Measurements from ENCODE around the gene GUCY1B1. TPM values are rescaled to one million over a fixed set of nuclear protein-coding genes. Genes with fewer than 3 reads are reported as not detected.

GUCY1B1 gene
- total RNA-seq, 1 donor from 2014 or later: 12.6 TPM

DNA sequence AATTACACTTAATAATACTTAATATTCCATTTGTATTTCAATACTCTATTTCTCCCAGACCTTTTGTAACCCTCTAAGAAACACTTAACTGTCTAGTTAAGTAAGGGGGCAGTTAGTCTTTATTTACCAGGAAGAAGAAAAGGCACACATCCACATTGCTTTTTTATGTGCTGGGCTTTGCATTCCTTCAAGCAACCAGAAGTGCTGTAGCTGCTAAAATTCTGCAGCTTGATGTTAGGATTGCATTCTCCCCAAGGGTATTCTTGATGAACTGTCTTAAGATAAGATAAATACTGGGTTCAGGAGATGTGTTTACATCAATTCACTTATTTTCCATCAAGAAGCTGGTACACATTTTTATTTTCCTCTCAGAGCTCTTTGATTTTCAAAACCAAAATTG lies 83.3 kb downstream of the GUCY1B1 start:
- Histone ChIP-seq H3K36me3 (no peaks in the 10 kb centered on the region), H3K9me3 (replicated peaks) (peaks cover under 1% of the 10 kb centered on the region), H3K27me3 (ENCODE audit: low read depth) (no peaks in the 10 kb centered on the region), H3K4me1 (no peaks in the 10 kb centered on the region), H3K27ac (replicated peaks) (no peak overlapping the region), H3K4me3 (no peak overlapping the region)
- intact Hi-C loops (cut with micrococcal nuclease): no loop called here
- no peak for DNase-seq
- TF ChIP-seq, protein P1, sequence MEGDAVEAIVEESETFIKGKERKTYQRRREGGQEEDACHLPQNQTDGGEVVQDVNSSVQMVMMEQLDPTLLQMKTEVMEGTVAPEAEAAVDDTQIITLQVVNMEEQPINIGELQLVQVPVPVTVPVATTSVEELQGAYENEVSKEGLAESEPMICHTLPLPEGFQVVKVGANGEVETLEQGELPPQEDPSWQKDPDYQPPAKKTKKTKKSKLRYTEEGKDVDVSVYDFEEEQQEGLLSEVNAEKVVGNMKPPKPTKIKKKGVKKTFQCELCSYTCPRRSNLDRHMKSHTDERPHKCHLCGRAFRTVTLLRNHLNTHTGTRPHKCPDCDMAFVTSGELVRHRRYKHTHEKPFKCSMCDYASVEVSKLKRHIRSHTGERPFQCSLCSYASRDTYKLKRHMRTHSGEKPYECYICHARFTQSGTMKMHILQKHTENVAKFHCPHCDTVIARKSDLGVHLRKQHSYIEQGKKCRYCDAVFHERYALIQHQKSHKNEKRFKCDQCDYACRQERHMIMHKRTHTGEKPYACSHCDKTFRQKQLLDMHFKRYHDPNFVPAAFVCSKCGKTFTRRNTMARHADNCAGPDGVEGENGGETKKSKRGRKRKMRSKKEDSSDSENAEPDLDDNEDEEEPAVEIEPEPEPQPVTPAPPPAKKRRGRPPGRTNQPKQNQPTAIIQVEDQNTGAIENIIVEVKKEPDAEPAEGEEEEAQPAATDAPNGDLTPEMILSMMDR (IDR thresholded peaks at IDR 0.05; ENCODE audit: borderline replicate concordance): no peak

DNA sequence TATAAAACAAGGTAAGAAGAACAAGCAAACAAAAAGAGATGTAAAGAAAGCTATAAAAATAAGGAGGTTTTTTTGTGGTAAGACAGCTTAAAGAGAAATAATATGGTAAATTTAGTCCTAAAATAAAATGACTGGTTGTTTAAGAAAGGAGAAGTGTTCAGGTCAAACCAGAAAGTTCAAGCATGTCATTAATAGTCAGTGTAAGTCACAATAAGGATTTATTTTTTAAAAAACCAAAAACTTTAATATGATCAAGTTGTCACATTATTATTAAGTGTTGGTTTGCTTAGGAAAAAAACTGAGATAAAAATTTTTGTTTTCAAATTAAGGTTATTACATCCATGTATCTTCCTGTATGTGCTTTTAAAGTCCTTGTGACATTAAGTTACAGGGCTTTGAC lies 88.1 kb downstream of the GUCY1B1 start:
- Histone ChIP-seq H3K4me3 (no peak overlapping the region), H3K36me3 (no peaks in the 10 kb centered on the region), H3K27me3 (ENCODE audit: low read depth) (no peaks in the 10 kb centered on the region), H3K27ac (replicated peaks) (no peak overlapping the region), H3K9me3 (replicated peaks) (peaks cover 19% of the 10 kb centered on the region), H3K4me1 (no peaks in the 10 kb centered on the region)
- intact Hi-C loops (cut with micrococcal nuclease): no loop called here
- DNase-seq: no peak
- TF ChIP-seq, protein P1 (IDR thresholded peaks at IDR 0.05; ENCODE audit: borderline replicate concordance): no peak

DNA sequence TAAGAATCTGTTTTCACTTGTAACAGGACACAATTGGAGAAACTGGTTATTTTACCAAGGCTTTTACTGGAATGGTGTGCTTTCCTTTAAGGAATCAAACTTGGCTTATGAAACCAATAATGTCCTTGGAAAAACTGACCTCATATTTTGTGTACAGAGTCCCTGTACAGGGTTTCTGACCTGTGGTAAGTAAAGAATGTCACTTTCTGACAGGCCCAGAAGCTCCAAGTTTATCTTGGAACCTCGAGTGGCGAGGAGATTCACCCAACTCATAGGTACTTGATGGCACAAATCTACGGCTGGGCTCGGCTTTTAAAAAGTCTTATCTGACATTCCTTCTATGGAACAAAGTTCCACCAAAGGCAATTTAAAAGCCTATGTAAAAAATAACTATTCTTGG lies 90.2 kb downstream of the GUCY1B1 start:
- Histone ChIP-seq H3K4me1 (no peaks in the 10 kb centered on the region), H3K27ac (replicated peaks) (no peak overlapping the region), H3K27me3 (ENCODE audit: low read depth) (no peaks in the 10 kb centered on the region), H3K36me3 (no peaks in the 10 kb centered on the region), H3K4me3 (no peak overlapping the region), H3K9me3 (replicated peaks) (peaks cover 19% of the 10 kb centered on the region)
- no peak for DNase-seq
- intact Hi-C loops (cut with micrococcal nuclease): no loop called here
- TF ChIP-seq, protein P1 (IDR thresholded peaks at IDR 0.05; ENCODE audit: borderline replicate concordance): no peak

DNA sequence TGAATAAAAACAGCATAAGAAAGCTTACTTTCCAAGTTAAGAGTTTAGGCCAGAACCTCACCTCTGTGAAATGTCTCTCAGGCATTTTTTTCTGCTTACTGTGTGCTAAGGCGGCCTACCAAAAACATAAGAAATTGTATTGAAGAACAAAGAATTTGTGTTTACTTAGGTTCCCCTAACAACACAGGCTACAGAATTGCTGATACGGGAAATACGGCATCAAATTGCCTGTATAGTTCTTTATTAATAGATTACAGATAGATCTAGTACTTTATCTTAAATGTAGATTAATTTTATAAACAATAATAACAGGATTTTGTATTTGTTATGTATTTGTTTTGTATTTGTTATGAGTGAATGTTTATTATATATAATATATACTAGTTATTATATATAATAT lies 94.4 kb downstream of the GUCY1B1 start:
- Histone ChIP-seq H3K27me3 (ENCODE audit: low read depth) (no peaks in the 10 kb centered on the region), H3K36me3 (no peaks in the 10 kb centered on the region), H3K4me1 (no peaks in the 10 kb centered on the region), H3K27ac (replicated peaks) (no peak overlapping the region), H3K4me3 (no peak overlapping the region), H3K9me3 (replicated peaks) (peaks cover 8% of the 10 kb centered on the region)
- intact Hi-C loops (cut with micrococcal nuclease): no loop called here
- DNase-seq: no peak
- TF ChIP-seq, protein P1 (IDR thresholded peaks at IDR 0.05; ENCODE audit: borderline replicate concordance): no peak

DNA sequence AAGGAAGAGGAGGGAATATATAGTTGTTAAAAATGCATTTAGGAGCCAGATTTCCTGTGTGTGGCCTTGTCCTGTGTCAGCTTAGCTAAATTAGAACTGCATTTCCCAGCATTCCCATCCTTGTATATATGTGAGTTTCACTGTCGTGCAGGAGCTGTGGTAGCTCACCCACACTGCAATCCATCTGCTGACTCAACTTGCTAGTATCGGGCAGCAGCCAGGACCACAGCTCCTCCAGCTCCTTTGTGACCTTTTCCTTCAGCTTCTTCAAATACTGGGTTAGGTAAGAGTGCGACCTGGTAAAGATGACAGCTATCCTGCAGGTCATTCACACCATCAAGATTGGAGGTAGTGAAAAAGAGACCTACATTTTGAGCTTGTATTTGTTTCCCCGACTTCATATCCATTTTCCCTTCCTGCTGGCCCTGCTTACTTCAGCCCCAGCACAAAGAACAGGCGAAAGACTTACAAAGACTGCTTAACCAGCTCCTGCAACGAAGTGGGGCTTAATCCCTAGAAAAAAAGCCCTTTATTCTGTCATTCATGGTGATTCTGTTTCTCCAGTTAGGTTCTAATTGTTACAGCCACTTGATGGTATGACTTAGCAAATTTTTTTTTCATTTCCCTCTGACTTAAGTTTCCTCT lies 95.9 kb downstream of the GUCY1B1 start:
- TF ChIP-seq, protein P1 (IDR thresholded peaks at IDR 0.05; ENCODE audit: borderline replicate concordance): no peak
- H3K9me3 ChIP-seq (replicated peaks): no peaks in the 10 kb centered on the region
- H3K4me1 ChIP-seq: no peaks in the 10 kb centered on the region
- no peaks in the 10 kb centered on the region for H3K27me3 ChIP-seq (ENCODE audit: low read depth)
- H3K27ac ChIP-seq (replicated peaks): no peak overlapping the region
- H3K36me3 ChIP-seq: no peaks in the 10 kb centered on the region
- intact Hi-C loops (cut with micrococcal nuclease): no loop called here
- no peak overlapping the region for H3K4me3 ChIP-seq
- DNase-seq: no peak

Data from left ventricle myocardium inferior (tissue), 1 donor.